ENCODE data around the gene ZFAND6.

GRCh38 chr15:80090041-80090440, 30.6 kb downstream of the ZFAND6 start:
- TF ChIP-seq GATA3 (IDR thresholded peaks at IDR 0.05; ENCODE audit: low read depth, low read length): no peak
- TF ChIP-seq GATA2 (IDR thresholded peaks at IDR 0.05; ENCODE audit: low read depth, low read length): no peak

Measured in SH-SY5Y (cell line).